ENCODE data around the gene MKLN1. TPM values are rescaled to one million over a fixed set of nuclear protein-coding genes. Genes with fewer than 3 reads are reported as not detected.

Gene MKLN1
- total RNA-seq (10 to 100 TPM; 48.2 to 68.1 (median 61.0) TPM), polyA plus RNA-seq (10 to 100 TPM in 1 of 3 donors, 1 to 10 TPM in 2; 6.6 to 11.8 (median 9.9) TPM)

GRCh38 chr7:131327626-131328376, at the start of gene MKLN1:
Gene MKLN1, plus strand, starts transcription at chr7:131327876. Its CDS starts 24 bp downstream, at chr7:131327900.
- 0 to 1% methylated on average over 69 of the region's 69 CpGs for WGBS, 2 donors
- Histone ChIP-seq H3K4me1 (peaks cover 0 to 35% (median 20%) of the 10 kb centered on the region in 4 donors), H3K27ac (peak within 1 kb of the TSS; percentile 97 to 100 (median 98)), H3K27me3 (no peaks in the 10 kb centered on the region), H3K36me3 (no peaks in the 10 kb centered on the region), H3K4me3 (peak within 1 kb of the TSS; percentile 87 to 99 (median 94)), H3K9me3 (no peaks in the 10 kb centered on the region)
- TF ChIP-seq CTCF (IDR thresholded peaks at IDR 0.05): no peak
- peak; percentile 68 to 94 (median 82) for TF ChIP-seq POLR2AphosphoS5 (IDR thresholded peaks at IDR 0.05)
- peak; percentile 54 to 70 for TF ChIP-seq POLR2A (IDR thresholded peaks at IDR 0.05)
- TF ChIP-seq EP300 (IDR thresholded peaks at IDR 0.05): peak in 2 of 4 donors; percentile 4 to 36
- peak; percentile 96 for DNase-seq
- intact Hi-C loops (cut with DNase I): loop anchor here (2.0 to 10.0 kb wide), 3 partner anchors 94 to 433 kb away; no protein-coding TSS in a partner anchor

- DNase-seq: no peak
- Histone ChIP-seq H3K9me3 (no peaks in the 10 kb centered on the region), H3K4me1 (no peaks in the 10 kb centered on the region), H3K27me3 (no peaks in the 10 kb centered on the region), H3K36me3 (no peaks in the 10 kb centered on the region), H3K4me3 (no peak overlapping the region), H3K27ac (no peak overlapping the region)
- WGBS, 2 donors: 43 to 57% methylated on average over 1 of the region's 1 CpG
- intact Hi-C loops (cut with DNase I): no loop called here
- TF ChIP-seq CTCF (IDR thresholded peaks at IDR 0.05) (no peak), POLR2A (IDR thresholded peaks at IDR 0.05) (no peak), EP300 (IDR thresholded peaks at IDR 0.05) (no peak), POLR2AphosphoS5 (IDR thresholded peaks at IDR 0.05) (no peak)
Observed at GRCh38 chr7:131279044-131279443, 48.6 kb upstream of the MKLN1 start.

DNA sequence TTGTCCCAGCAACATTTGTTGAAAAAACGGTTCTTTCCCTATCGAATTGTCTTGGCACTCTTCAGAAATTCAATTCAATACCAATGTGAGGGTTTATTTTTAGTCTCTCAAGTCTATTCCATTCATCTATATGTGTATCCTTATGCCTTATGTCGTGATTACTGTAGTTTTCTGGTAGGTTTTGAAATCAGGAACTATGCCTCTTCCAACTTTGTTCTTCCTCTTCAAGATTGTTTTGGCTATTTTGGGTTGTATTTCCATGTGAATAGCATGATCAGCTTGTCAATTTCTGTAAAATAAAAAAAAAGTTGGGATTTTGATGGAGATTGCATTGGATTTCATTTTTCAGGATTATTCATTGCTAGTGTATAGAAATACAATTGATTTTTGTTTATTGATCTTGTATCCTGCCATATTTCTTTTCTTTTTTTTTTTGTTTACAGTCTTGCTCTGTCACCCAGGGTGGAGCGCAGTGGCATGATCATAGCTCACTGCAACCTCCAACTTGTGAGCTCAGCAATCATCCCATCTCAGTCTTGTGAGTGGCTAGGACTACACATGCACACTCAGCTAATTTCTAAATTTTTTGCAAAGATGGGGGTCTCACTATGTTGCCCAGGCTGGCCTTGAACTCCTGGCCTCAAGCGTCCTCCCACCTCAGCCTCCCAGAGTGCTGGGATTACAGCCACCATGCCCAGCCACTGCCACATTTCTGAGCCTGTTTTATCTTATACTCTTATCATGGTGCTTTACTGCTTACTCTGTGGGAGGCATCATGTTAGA, 46.2 kb upstream of the MKLN1 start:
- intact Hi-C loops (cut with DNase I): no loop called here
- H3K27ac ChIP-seq: no peak overlapping the region
- DNase-seq: no peak
- H3K27me3 ChIP-seq: no peaks in the 10 kb centered on the region
- no peaks in the 10 kb centered on the region for H3K36me3 ChIP-seq
- WGBS, 2 donors: 91 to 95% methylated on average over 5 of the region's 5 CpGs
- peaks cover 0 to 9% (median 0%) of the 10 kb centered on the region in 4 donors for H3K4me1 ChIP-seq
- H3K4me3 ChIP-seq: no peak overlapping the region
- TF ChIP-seq EP300 (IDR thresholded peaks at IDR 0.05): no peak
- no peak for TF ChIP-seq POLR2AphosphoS5 (IDR thresholded peaks at IDR 0.05)
- TF ChIP-seq CTCF (IDR thresholded peaks at IDR 0.05): no peak
- TF ChIP-seq POLR2A (IDR thresholded peaks at IDR 0.05): no peak
- H3K9me3 ChIP-seq: no peaks in the 10 kb centered on the region

DNA sequence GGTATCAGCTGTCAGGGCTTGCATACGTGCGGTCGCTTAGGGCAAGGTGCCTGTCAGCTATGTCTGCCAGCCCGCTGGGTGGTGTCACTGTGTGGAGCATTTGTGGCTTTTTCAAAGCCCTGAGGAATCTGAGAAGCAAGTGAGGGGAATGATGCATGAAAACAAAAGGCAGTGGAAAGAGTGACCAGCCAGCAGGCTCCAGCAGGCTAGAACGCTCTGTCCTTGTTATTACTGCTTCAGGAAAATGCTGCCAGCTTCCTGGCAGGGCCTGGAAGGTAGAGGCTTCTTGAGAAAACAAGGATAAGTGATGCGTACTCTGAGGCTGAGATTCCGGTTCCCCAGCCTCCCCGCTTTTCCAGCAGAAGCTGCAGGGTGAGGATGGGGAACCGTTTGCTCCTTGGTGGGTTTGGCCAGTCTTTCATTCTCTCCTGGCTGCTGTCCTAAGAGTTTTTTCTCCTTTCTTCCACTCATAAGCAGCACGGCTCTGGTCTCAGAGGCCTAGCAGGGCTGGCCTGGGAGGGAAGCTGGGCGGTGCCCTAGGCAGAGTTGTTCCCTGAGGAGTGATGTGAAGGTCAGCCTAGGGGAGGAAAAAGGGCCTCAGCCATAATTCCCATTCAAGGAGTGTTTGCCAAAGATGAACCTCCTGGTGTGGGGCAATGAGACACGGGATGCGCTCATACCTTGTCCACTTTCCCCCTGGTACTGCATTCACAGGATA, 42.8 kb upstream of the MKLN1 start:
- TF ChIP-seq POLR2A (IDR thresholded peaks at IDR 0.05) (no peak), EP300 (IDR thresholded peaks at IDR 0.05) (peak in 2 of 4 donors; percentile 4 to 75), POLR2AphosphoS5 (IDR thresholded peaks at IDR 0.05) (peak; percentile 33 to 57 (median 52))
- Histone ChIP-seq H3K27ac (peak overlapping the region; percentile 60 to 75 (median 61)), H3K4me3 (no peak overlapping the region), H3K9me3 (no peaks in the 10 kb centered on the region), H3K4me1 (peaks cover 0 to 9% (median 0%) of the 10 kb centered on the region in 4 donors), H3K27me3 (no peaks in the 10 kb centered on the region), H3K36me3 (no peaks in the 10 kb centered on the region)
- intact Hi-C loops (cut with DNase I): no loop called here
- 80 to 88% methylated on average over 13 of the region's 13 CpGs for WGBS, 2 donors
- DNase-seq: peak; percentile 85
